B cell (primary cell): ENCODE measurements around the gene AOPEP. TPM values are rescaled to one million over a fixed set of nuclear protein-coding genes. Genes with fewer than 3 reads are reported as not detected.

Source experiments
- ATAC-seq: fragments of 200-7000 bp; cut with Tn5 transposase; one replicate; pipeline ENCODE4 v1.10.0; 2021; ENCODE audit warnings: low read depth, mild to moderate bottlenecking, moderate number of reproducible peaks, moderate library complexity
- CTCF ChIA-PET: fragments of 350-600 bp; sonication (Branson Sonifier 250); formaldehyde crosslinking; loops from one replicate; lab custom pipeline; 2021; ENCODE audit warnings: antibody characterized with exemption, inconsistent platforms; lab: Charles Lee
- POLR2A ChIA-PET: fragments of 350-600 bp; sonication (Branson Sonifier 250); formaldehyde crosslinking; loops from one replicate; lab custom pipeline; 2021; ENCODE audit warnings: antibody characterized with exemption; lab: Charles Lee
- DNase-seq: peaks from one replicate; pipeline ENCODE4 v3.0.0; 2013
- H2AFZ ChIP-seq: 2 replicates; pipeline ENCODE4 v1.6.1; 2012; ENCODE audit warnings: mild to moderate bottlenecking, low read depth, low read length; ENCODE audit not compliant: insufficient read depth, poor library complexity, severe bottlenecking
- H3K27ac ChIP-seq, 2 donors: 1 replicate in 1 of 2; 2 replicates in 1 of 2; pipeline ENCODE4 v1.5.1; 2012 to 2013; ENCODE audit warnings: low read length in 2 of 2, mild to moderate bottlenecking in 2 of 2, moderate library complexity in 1 of 2
- H3K27me3 ChIP-seq, 4 experiments: fragments of 200-600 bp in 1 of 4; sonication (generic) in 1 of 4; replicated peaks in 1 of 4; 1 replicate in 2 of 4; 2 replicates in 2 of 4; pipeline versions ENCODE4 v1.6.1 to v1.7.0; 2013 to 2016; ENCODE audit warnings: low read length in 3 of 4, mild to moderate bottlenecking in 2 of 4, mixed read lengths in 1 of 4, moderate library complexity in 1 of 4; ENCODE audit not compliant: insufficient read depth in 4 of 4, control insufficient read depth in 3 of 4; ENCODE audit errors: control extremely low read depth in 1 of 4
- H3K36me3 ChIP-seq, 2 experiments: replicated peaks in 1 of 2; 1 replicate in 1 of 2; 2 replicates in 1 of 2; pipeline versions ENCODE4 v1.6.1 to v1.7.1; 2013; ENCODE audit warnings: low read length in 1 of 2; ENCODE audit not compliant: insufficient read depth in 2 of 2, control insufficient read depth in 1 of 2; ENCODE audit errors: control extremely low read depth in 1 of 2, extremely low read depth in 1 of 2
- H3K4me1 ChIP-seq, 2 donors: fragments of 200-600 bp in 1 of 2; sonication (generic) in 1 of 2; 1 replicate in 1 of 2; 2 replicates in 1 of 2; pipeline versions ENCODE4 v1.5.1 to v1.6.1; 2013 to 2017; ENCODE audit warnings: low read length in 2 of 2; ENCODE audit not compliant: control insufficient read depth in 2 of 2, insufficient read depth in 2 of 2
- H3K4me2 ChIP-seq: replicated peaks from 2 replicates; pipeline ENCODE3; 2012; ENCODE audit warnings: mild to moderate bottlenecking, low read depth, low read length; ENCODE audit not compliant: poor library complexity, severe bottlenecking
- H3K4me3 ChIP-seq, 5 experiments: fragments of 200-600 bp in 1 of 5; sonication (generic) in 1 of 5; 1 replicate in 3 of 5; 2 replicates in 2 of 5; pipeline versions ENCODE4 v1.5.1 to v1.7.0; 2011 to 2016; ENCODE audit warnings: low read length in 4 of 5, mild to moderate bottlenecking in 4 of 5, low read depth in 2 of 5, control low read depth in 1 of 5, moderate library complexity in 1 of 5; ENCODE audit not compliant: insufficient read depth in 1 of 5; ENCODE audit errors: control extremely low read depth in 1 of 5, extremely low read depth in 1 of 5
- H3K79me2 ChIP-seq: fragments of 200-600 bp; sonication (generic); one replicate; pipeline ENCODE4 v1.6.0; 2016; ENCODE audit warnings: low read length; ENCODE audit not compliant: control insufficient read depth, insufficient read depth
- H3K9ac ChIP-seq: fragments of 200-600 bp; sonication (generic); 2 replicates; pipeline ENCODE4 v1.6.1; 2017; ENCODE audit warnings: mild to moderate bottlenecking, low read length, moderate library complexity
- H3K9me3 ChIP-seq, 3 donors: one replicate each; pipeline versions ENCODE4 v1.6.1 to v1.7.1; 2013; ENCODE audit warnings: low read length in 2 of 3; ENCODE audit not compliant: control insufficient read depth in 2 of 3, insufficient read depth in 1 of 3; ENCODE audit errors: control extremely low read depth in 1 of 3
- H4K20me1 ChIP-seq: 2 replicates; pipeline ENCODE4 v1.6.0; 2012; ENCODE audit warnings: mild to moderate bottlenecking, low read length; ENCODE audit not compliant: insufficient read depth, control insufficient read depth, poor library complexity, severe bottlenecking
- H3K27ac Mint-ChIP-seq: one replicate; pipeline ENCODE4 v1.8.0; 2021; ENCODE audit warnings: mixed read lengths
- H3K27me3 Mint-ChIP-seq: one replicate; pipeline ENCODE4 v1.8.0; 2021; ENCODE audit warnings: mixed read lengths
- H3K4me1 Mint-ChIP-seq: one replicate; pipeline ENCODE4 v1.8.0; 2021; ENCODE audit warnings: mixed read lengths
- H3K4me3 Mint-ChIP-seq: one replicate; pipeline ENCODE4 v1.8.0; 2021; ENCODE audit warnings: mixed read lengths
- H3K9me3 Mint-ChIP-seq: one replicate; pipeline ENCODE4 v1.8.0; 2022; ENCODE audit warnings: mixed read lengths; ENCODE audit not compliant: insufficient read depth
- EZH2 ChIP-seq: IDR thresholded peaks from 2 replicates; pipeline ENCODE4 v1.6.1; 2012; ENCODE audit warnings: borderline replicate concordance, low read depth, mild to moderate bottlenecking, moderate library complexity, low read length; ENCODE audit not compliant: insufficient read depth, poor library complexity, severe bottlenecking
- WGBS: methylation state at CpG from one replicate; pipeline ENCODE4 v1.1.5; 2013; ENCODE audit warnings: missing lambda C conversion rate; ENCODE audit not compliant: insufficient coverage; 5-methylcytosine and 5-hydroxymethylcytosine counted together
- intact Hi-C: fragments of 100-400 bp; cut with micrococcal nuclease; formaldehyde crosslinking; loops from one replicate; pipeline ENCODE4 v1.10.0; 2022
- polyA plus RNA-seq: library from polyadenylated mRNA; depleted of rRNA; stranded (reverse); fragments of >200 nt; gene quantifications from 2 replicates; pipeline ENCODE4 v1.2.3, GENCODE V29; 2012
- total RNA-seq, 2 donors: library from RNA; stranded (reverse); fragments of 120-200 nt in 1 of 2; gene quantifications; 1 replicate in 1 of 2; 2 replicates in 1 of 2; pipeline versions ENCODE4 v1.2.3 to v1.2.4, GENCODE V29; 2013 to 2022
- TF ChIP-seq, protein P1 (sequence below): fragments of 200-600 bp; IDR thresholded peaks from one replicate; pipeline ENCODE4 v1.8.0; 2022; ENCODE audit warnings: antibody characterized with exemption, mild to moderate bottlenecking

AOPEP gene
- total and polyA plus RNA-seq, 2 donors (not counting 1 experiment from before 2014, with no cell fraction given): 5.1 to 35.8 TPM

DNA sequence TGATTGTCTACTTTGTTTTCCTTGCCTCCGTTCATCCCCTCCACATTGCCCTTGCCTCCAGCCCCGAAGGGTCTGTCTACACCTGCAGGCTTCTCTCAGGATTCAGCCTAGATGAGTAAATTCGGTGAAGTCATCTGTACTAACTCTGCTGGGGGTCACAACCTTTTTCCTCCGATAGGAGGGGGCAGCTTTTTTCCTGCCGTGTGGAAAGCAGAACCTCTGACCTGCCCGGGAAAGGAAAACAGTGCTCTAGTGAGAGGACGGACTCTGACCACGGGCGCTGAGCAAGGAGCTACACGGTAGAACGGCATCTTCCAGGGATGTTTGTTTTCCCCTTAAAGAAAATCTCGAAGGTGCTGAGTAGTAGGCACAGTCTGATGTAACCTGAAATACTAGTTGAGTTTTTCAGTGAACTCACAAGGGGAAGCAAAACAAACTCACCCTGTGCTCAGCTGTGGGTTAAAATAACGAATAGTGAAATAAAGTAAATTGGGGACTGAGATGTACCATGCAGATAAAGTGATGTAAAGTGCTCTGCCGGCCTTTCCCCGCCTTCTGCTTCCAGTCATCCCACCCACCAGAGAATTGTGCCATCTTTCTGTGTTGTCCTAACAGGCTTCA lies 281.8 kb downstream of the AOPEP start:
- H3K27ac ChIP-seq: no peak overlapping the region
- DNase-seq (no peak), ATAC-seq (no peak)
- no peak overlapping the region for H2AFZ ChIP-seq
- peaks cover 0 to 17% (median 9%) of the 10 kb centered on the region in 4 experiments for H3K27me3 ChIP-seq
- H3K79me2 ChIP-seq: no peaks in the 10 kb centered on the region
- CTCF ChIA-PET: no interaction called here
- no peaks in the 10 kb centered on the region for H3K36me3 ChIP-seq
- Mint-ChIP-seq H3K27me3 (peaks cover 12% of the 10 kb centered on the region), H3K4me3 (no peak overlapping the region), H3K9me3 (no peaks in the 10 kb centered on the region), H3K27ac (no peak overlapping the region), H3K4me1 (peaks cover 6% of the 10 kb centered on the region)
- no peaks in the 10 kb centered on the region for H3K9me3 ChIP-seq
- TF ChIP-seq, protein P1, sequence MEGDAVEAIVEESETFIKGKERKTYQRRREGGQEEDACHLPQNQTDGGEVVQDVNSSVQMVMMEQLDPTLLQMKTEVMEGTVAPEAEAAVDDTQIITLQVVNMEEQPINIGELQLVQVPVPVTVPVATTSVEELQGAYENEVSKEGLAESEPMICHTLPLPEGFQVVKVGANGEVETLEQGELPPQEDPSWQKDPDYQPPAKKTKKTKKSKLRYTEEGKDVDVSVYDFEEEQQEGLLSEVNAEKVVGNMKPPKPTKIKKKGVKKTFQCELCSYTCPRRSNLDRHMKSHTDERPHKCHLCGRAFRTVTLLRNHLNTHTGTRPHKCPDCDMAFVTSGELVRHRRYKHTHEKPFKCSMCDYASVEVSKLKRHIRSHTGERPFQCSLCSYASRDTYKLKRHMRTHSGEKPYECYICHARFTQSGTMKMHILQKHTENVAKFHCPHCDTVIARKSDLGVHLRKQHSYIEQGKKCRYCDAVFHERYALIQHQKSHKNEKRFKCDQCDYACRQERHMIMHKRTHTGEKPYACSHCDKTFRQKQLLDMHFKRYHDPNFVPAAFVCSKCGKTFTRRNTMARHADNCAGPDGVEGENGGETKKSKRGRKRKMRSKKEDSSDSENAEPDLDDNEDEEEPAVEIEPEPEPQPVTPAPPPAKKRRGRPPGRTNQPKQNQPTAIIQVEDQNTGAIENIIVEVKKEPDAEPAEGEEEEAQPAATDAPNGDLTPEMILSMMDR: no peak
- H3K4me1 ChIP-seq: peaks cover 8 to 10% of the 10 kb centered on the region in 2 donors
- POLR2A ChIA-PET: no interaction called here
- intact Hi-C loops: no loop called here
- no peak overlapping the region for H3K9ac ChIP-seq
- no peak overlapping the region for H3K4me3 ChIP-seq
- WGBS: 74% methylated on average over 5 of the region's 15 CpGs
- H3K4me2 ChIP-seq: no peak overlapping the region
- no peaks in the 10 kb centered on the region for H4K20me1 ChIP-seq

DNA sequence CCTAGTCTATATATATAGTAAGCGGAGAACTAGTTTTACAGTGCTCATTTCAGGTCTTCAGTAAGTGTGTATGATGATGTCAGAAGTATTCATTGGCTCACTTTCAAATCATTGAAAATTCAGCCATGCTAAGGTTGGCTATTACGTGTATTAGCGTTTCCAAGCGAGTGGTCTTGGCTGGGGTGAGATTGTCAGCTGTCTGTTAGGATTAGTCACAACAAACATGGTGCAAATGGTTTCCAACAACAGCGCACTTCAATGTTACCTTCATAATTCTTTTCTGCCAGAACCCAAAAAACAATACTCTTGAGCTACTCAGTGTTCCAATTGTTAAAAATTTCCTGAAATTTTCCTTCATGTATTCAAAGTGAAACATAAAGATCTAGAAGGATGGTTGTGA lies 283.0 kb downstream of the AOPEP start:
- no peaks in the 10 kb centered on the region for H4K20me1 ChIP-seq
- H3K79me2 ChIP-seq: no peaks in the 10 kb centered on the region
- Mint-ChIP-seq H3K9me3 (no peaks in the 10 kb centered on the region), H3K4me3 (no peak overlapping the region), H3K4me1 (no peaks in the 10 kb centered on the region), H3K27ac (no peak overlapping the region), H3K27me3 (peaks cover 6% of the 10 kb centered on the region)
- H3K36me3 ChIP-seq: no peaks in the 10 kb centered on the region
- no peak overlapping the region for H3K9ac ChIP-seq
- H3K4me3 ChIP-seq: no peak overlapping the region
- CTCF ChIA-PET: no interaction called here
- H3K27me3 ChIP-seq: peaks cover 0 to 5% (median under 1%) of the 10 kb centered on the region in 4 experiments
- TF ChIP-seq, protein P1: no peak
- TF ChIP-seq EZH2: no peak
- no peak overlapping the region for H3K4me2 ChIP-seq
- DNase-seq: no peak
- WGBS: 100% methylated on average over 3 of the region's 5 CpGs
- no peak for ATAC-seq
- H3K9me3 ChIP-seq: no peaks in the 10 kb centered on the region
- H2AFZ ChIP-seq: no peak overlapping the region
- H3K4me1 ChIP-seq: peaks cover 0 to 2% of the 10 kb centered on the region in 2 donors
- intact Hi-C loops: no loop called here
- POLR2A ChIA-PET: no interaction called here
- no peak overlapping the region for H3K27ac ChIP-seq
